H9 (cell line): ENCODE results near the gene PDE4B. TPM values are rescaled to one million over a fixed set of nuclear protein-coding genes. Genes with fewer than 3 reads are reported as not detected.

Experiments used
- DNase-seq: peaks from one replicate; pipeline ENCODE4 v3.0.0-alpha.2; 2017
- H2AFZ ChIP-seq: one replicate; pipeline ENCODE4 v1.6.1; 2013; ENCODE audit warnings: mild to moderate bottlenecking, low read length, control low read depth, moderate library complexity
- H2AK5ac ChIP-seq: 2 replicates; pipeline ENCODE4 v1.6.1; 2013; ENCODE audit warnings: low read length, control low read depth, mixed read lengths; ENCODE audit not compliant: insufficient read length
- H2BK120ac ChIP-seq: one replicate; pipeline ENCODE4 v1.6.1; 2013; ENCODE audit warnings: low read depth, mild to moderate bottlenecking, low read length, control low read depth, inconsistent platforms; ENCODE audit not compliant: poor library complexity, severe bottlenecking
- H2BK12ac ChIP-seq: 2 replicates; pipeline ENCODE4 v1.6.1; 2013; ENCODE audit warnings: low read length, control low read depth, mixed read lengths, low read depth; ENCODE audit not compliant: insufficient read length
- H2BK15ac ChIP-seq: 2 replicates; pipeline ENCODE4 v1.6.1; 2013; ENCODE audit warnings: low read depth, low read length, control low read depth
- H2BK20ac ChIP-seq: one replicate; pipeline ENCODE4 v1.6.1; 2013; ENCODE audit warnings: low read depth, mild to moderate bottlenecking, low read length, control low read depth, inconsistent platforms; ENCODE audit not compliant: poor library complexity, severe bottlenecking
- H2BK5ac ChIP-seq: 2 replicates; pipeline ENCODE4 v1.6.1; 2013; ENCODE audit warnings: low read length, control low read depth, mixed read lengths; ENCODE audit not compliant: insufficient read length
- H3K14ac ChIP-seq: 2 replicates; pipeline ENCODE4 v1.6.1; 2013; ENCODE audit warnings: low read length, control low read depth; ENCODE audit not compliant: insufficient read depth
- H3K18ac ChIP-seq: 2 replicates; pipeline ENCODE4 v1.6.1; 2013; ENCODE audit warnings: low read depth, mild to moderate bottlenecking, mixed read lengths, low read length, control low read depth; ENCODE audit not compliant: insufficient read length
- H3K23ac ChIP-seq: 2 replicates; pipeline ENCODE4 v1.6.1; 2013; ENCODE audit warnings: low read length, control low read depth, mixed read lengths, low read depth; ENCODE audit not compliant: insufficient read length
- H3K23me2 ChIP-seq: 2 replicates; pipeline ENCODE4 v1.6.1; 2013; ENCODE audit warnings: low read depth, mild to moderate bottlenecking, mixed read lengths, low read length, control low read depth; ENCODE audit not compliant: insufficient read length, poor library complexity, severe bottlenecking
- H3K27ac ChIP-seq: 2 replicates; pipeline ENCODE4 v1.5.1; 2013; ENCODE audit warnings: low read length, control low read depth, mixed read lengths, low read depth; ENCODE audit not compliant: insufficient read length
- H3K27me3 ChIP-seq: 2 replicates; pipeline ENCODE4 v1.6.1; 2013; ENCODE audit warnings: low read length, control low read depth, inconsistent platforms; ENCODE audit not compliant: insufficient read depth
- H3K4ac ChIP-seq: 2 replicates; pipeline ENCODE4 v1.6.1; 2013; ENCODE audit warnings: low read depth, mild to moderate bottlenecking, control low read depth, inconsistent platforms, low read length, moderate library complexity
- H3K4me1 ChIP-seq: 2 replicates; pipeline ENCODE4 v1.6.1; 2013; ENCODE audit warnings: low read length, control low read depth, inconsistent platforms; ENCODE audit not compliant: insufficient read depth
- H3K4me2 ChIP-seq: 2 replicates; pipeline ENCODE4 v1.6.1; 2013; ENCODE audit warnings: low read length, control low read depth, mixed read lengths; ENCODE audit not compliant: insufficient read length, insufficient read depth
- H3K56ac ChIP-seq: 2 replicates; pipeline ENCODE4 v1.6.1; 2013; ENCODE audit warnings: low read depth, mild to moderate bottlenecking, mixed read lengths, low read length, control low read depth; ENCODE audit not compliant: insufficient read length
- H3K79me1 ChIP-seq: 2 replicates; pipeline ENCODE4 v1.6.1; 2013; ENCODE audit warnings: low read depth, mild to moderate bottlenecking, moderate library complexity, low read length, control low read depth, inconsistent platforms; ENCODE audit not compliant: insufficient read depth, poor library complexity, severe bottlenecking
- H3K79me2 ChIP-seq: 2 replicates; pipeline ENCODE4 v1.6.1; 2013; ENCODE audit warnings: low read length, control low read depth, inconsistent platforms; ENCODE audit not compliant: insufficient read depth
- H3K9ac ChIP-seq: 2 replicates; pipeline ENCODE4 v1.6.1; 2013; ENCODE audit warnings: low read length, control low read depth, mixed read lengths; ENCODE audit not compliant: insufficient read length; ENCODE audit errors: extremely low read depth
- H3K9me3 ChIP-seq: one replicate; pipeline ENCODE4 v1.6.1; 2013; ENCODE audit warnings: low read depth, low read length, inconsistent platforms; ENCODE audit not compliant: control insufficient read depth
- H3T11ph ChIP-seq: one replicate; pipeline ENCODE4 v1.6.1; 2013; ENCODE audit warnings: mild to moderate bottlenecking, low read length, control low read depth, inconsistent platforms
- H4K20me1 ChIP-seq: one replicate; pipeline ENCODE4 v1.6.1; 2013; ENCODE audit not compliant: control insufficient read depth, insufficient read length, insufficient read depth
- H4K5ac ChIP-seq: 2 replicates; pipeline ENCODE4 v1.6.1; 2013; ENCODE audit warnings: low read depth, mild to moderate bottlenecking, mixed read lengths, low read length, control low read depth; ENCODE audit not compliant: insufficient read length
- H4K8ac ChIP-seq: replicated peaks from 2 replicates; pipeline ENCODE4 v1.6.1; 2013; ENCODE audit warnings: low read length, control low read depth, mixed read lengths, low read depth; ENCODE audit not compliant: insufficient read length
- H4K91ac ChIP-seq: 2 replicates; pipeline ENCODE4 v1.6.1; 2013; ENCODE audit warnings: low read depth, mild to moderate bottlenecking, moderate library complexity, mixed read lengths, low read length, control low read depth; ENCODE audit not compliant: insufficient read length
- H3K27ac Mint-ChIP-seq, 3 experiments: 2 replicates in 2 of 3; 3 replicates in 1 of 3; pipeline ENCODE4 v1.8.0; 2020 to 2021; ENCODE audit warnings: mixed read lengths in 3 of 3, mild to moderate bottlenecking in 1 of 3, moderate library complexity in 1 of 3
- H3K27me3 Mint-ChIP-seq: 2 replicates; pipeline ENCODE4 v1.8.0; 2021; ENCODE audit warnings: low read depth, mild to moderate bottlenecking, moderate library complexity, mixed read lengths
- H3K36me3 Mint-ChIP-seq, 3 experiments: 2 replicates in 2 of 3; 3 replicates in 1 of 3; pipeline ENCODE4 v1.8.0; 2020 to 2021; ENCODE audit warnings: low read depth in 3 of 3, mixed read lengths in 3 of 3; ENCODE audit not compliant: insufficient read depth in 1 of 3
- H3K4me1 Mint-ChIP-seq, 2 experiments: 2 replicates each; pipeline ENCODE4 v1.8.0; 2020; ENCODE audit warnings: mixed read lengths in 2 of 2
- H3K4me3 Mint-ChIP-seq, 2 experiments: 2 replicates in 1 of 2; 3 replicates in 1 of 2; pipeline ENCODE4 v1.8.0; 2020 to 2021; ENCODE audit warnings: mild to moderate bottlenecking in 2 of 2, mixed read lengths in 2 of 2, moderate library complexity in 1 of 2
- H3K9me3 Mint-ChIP-seq, 2 experiments: 2 replicates in 1 of 2; 3 replicates in 1 of 2; pipeline ENCODE4 v1.8.0; 2020; ENCODE audit warnings: mild to moderate bottlenecking in 2 of 2, mixed read lengths in 2 of 2, moderate library complexity in 1 of 2
- CTCF ChIP-seq: fragments of 200-600 bp; sonication (generic); conservative IDR thresholded peaks from 3 replicates; pipeline ENCODE4 v1.8.0; 2021; ENCODE audit warnings: antibody characterized with exemption, mild to moderate bottlenecking
- WGBS: extraction: QIAGEN DNeasy Blood & Tissue Kit; methylation state at CpG from one replicate; pipeline ENCODE4 v1.1.7; 2013; ENCODE audit warnings: missing lambda C conversion rate, low lambda C conversion rate, mixed read lengths; ENCODE audit not compliant: insufficient read length; ENCODE audit errors: extremely low coverage; 5-methylcytosine and 5-hydroxymethylcytosine counted together
- total RNA-seq: library from RNA; stranded (reverse); gene quantifications from 2 replicates; pipeline ENCODE4 v1.2.1, GENCODE V29; 2021

Gene PDE4B
- total RNA-seq, 1 experiment from 2014 or later: 19.8 TPM

- no peak overlapping the region for H3K4me2 ChIP-seq
- no peak overlapping the region for H3K9ac ChIP-seq
- no CpG with 5 or more reads among the region's 3 CpGs for WGBS
- H4K91ac ChIP-seq: no peak overlapping the region
- Mint-ChIP-seq H3K4me3 (no peak overlapping the region), H3K4me1 (peaks cover 7 to 8% of the 10 kb centered on the region in 2 experiments), H3K36me3 (no peaks in the 10 kb centered on the region), H3K27me3 (peaks cover 8% of the 10 kb centered on the region), H3K9me3 (no peaks in the 10 kb centered on the region; a peak in 1 of 5 replicates), H3K27ac (no peak overlapping the region)
- no peak overlapping the region for H4K5ac ChIP-seq
- H3T11ph ChIP-seq: no peak overlapping the region
- no peaks in the 10 kb centered on the region for H3K9me3 ChIP-seq
- H3K79me2 ChIP-seq: no peaks in the 10 kb centered on the region
- no peaks in the 10 kb centered on the region for H3K23me2 ChIP-seq
- H2BK15ac ChIP-seq: no peak overlapping the region
- no peak overlapping the region for H4K8ac ChIP-seq
- H3K4ac ChIP-seq: no peak overlapping the region
- no peaks in the 10 kb centered on the region for H3K4me1 ChIP-seq
- H3K18ac ChIP-seq: no peak overlapping the region
- H3K23ac ChIP-seq: no peak overlapping the region
- no peak overlapping the region for H3K56ac ChIP-seq
- no peak overlapping the region for H2BK12ac ChIP-seq
- no peaks in the 10 kb centered on the region for H4K20me1 ChIP-seq
- no peak for DNase-seq
- no peak overlapping the region for H2BK20ac ChIP-seq
- TF ChIP-seq CTCF: no peak
- no peak overlapping the region for H3K14ac ChIP-seq
- no peak overlapping the region for H2BK5ac ChIP-seq
- H2AFZ ChIP-seq: no peak overlapping the region
- H3K79me1 ChIP-seq: no peaks in the 10 kb centered on the region
- H2BK120ac ChIP-seq: no peak overlapping the region
- H3K27ac ChIP-seq: no peak overlapping the region
- H3K27me3 ChIP-seq: no peaks in the 10 kb centered on the region
- H2AK5ac ChIP-seq: no peak overlapping the region
Measured at GRCh38 chr1:66154394-66154793, 361.7 kb downstream of the PDE4B start.
